ENCODE results near the gene COL9A1.

The COL9A1 gene

DNA sequence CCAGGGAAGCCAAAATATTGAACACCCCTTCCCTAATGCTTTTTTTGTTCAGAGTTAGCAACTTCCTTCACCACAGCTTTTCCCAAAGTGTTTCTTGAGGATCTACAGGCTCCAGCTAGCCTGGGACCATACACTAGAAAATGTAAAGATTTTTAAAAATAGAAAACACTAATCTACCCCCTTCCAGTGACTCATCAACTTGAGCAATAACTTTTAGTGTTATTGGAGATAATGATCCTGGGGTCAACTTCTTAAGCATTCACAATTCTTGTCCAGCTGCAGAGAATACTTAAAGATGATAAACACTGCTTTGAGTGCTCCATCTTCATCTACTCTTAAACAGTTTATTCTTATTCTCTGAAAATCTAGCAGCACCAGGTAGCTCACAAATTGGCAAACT lies 131.6 kb downstream of the COL9A1 start:
- no peak for DNase-seq (ENCODE audit: low spot score)

DNA sequence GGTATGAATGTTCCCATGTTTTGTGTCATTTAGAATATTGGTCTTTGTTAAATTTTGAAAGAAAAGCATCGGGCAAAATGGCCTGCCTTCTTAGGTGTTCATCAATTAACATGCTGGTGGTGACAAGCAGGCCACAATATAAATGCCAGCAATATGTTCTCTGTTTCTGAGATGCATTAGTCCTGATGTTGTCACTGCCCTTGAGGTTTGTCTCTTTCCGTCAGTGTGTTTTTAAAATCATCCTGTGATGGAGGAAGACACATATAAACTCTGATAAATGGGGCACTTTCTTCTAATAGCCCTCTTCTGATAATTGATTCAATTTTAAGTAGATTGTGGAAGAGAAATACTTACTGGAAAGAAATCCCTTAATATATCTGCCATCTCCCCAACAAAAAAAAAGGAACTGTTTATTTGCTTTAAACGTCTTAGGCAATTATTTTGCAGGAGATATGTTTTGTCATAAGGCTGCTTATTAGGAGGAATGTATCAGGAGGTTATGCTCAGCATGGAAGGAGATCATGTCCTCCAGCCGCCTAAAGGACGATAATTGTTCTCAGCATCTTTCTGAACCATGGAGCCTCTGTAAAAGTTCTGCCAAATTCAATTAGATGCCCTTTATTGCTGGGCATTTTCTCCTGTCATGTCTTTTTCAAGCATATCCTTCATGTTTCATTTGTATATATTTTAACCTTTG lies 134.1 kb downstream of the COL9A1 start:
- no peak for DNase-seq (ENCODE audit: low spot score)
